ENCODE measurements around the gene DISP1.
"Not testable (repeated sequence)": the region's sequence is repeated elsewhere in the genome, so short reads cannot be mapped to it uniquely, and the experiment has no call there.

DISP1 gene

DNA sequence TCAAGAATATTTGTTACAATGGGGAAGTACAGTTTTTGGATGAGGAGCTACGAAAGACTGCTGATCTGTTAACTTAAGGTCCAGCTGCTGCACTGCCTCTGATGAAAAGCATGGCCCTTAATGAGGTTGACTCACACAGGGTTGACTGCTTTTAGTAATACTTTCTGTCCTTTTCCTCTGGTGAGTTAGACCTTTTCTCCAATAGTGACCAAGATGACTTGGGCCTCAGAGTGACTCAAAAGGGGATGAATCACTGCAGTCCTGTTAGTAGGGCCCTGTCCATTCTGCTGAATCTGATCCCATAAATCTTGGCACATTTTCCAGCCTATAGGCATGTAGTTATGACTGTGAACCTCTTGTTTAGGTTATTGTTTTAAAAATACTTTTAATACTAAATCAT lies 2.7 kb downstream of the DISP1 start:
- no peaks in the 10 kb centered on the region for H3K27me3 Mint-ChIP-seq
- H3K36me3 Mint-ChIP-seq (ENCODE audit: low read depth): peaks cover 5% of the 10 kb centered on the region
- H3K4me3 Mint-ChIP-seq: no peak overlapping the region
- peaks cover 36% of the 10 kb centered on the region for H3K4me1 Mint-ChIP-seq (ENCODE audit: low read depth)
- DNase-seq: no peak
- H3K27ac Mint-ChIP-seq: no peak overlapping the region
- H3K9me3 Mint-ChIP-seq: no peaks in the 10 kb centered on the region

DNA sequence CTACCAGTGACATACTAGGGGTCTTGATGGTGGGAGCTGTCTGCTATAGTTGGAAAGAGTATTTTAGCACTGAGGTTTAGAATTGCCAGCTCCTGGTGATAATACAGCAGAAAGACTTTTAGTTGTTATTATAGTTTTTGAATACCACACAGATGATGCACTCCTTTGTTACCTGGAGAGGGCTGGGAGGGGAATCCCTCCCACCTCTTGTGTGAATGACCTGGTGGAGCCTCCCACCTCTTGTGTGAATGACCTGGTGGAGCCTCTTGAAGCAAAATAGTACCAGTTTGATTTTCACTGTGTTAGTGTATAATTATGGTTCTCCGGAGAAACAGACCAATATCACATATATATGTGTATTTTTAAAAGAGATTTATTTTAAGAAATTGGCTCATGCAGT lies 3.3 kb downstream of the DISP1 start:
- H3K36me3 Mint-ChIP-seq (ENCODE audit: low read depth): peaks cover 5% of the 10 kb centered on the region
- H3K4me1 Mint-ChIP-seq (ENCODE audit: low read depth): peaks cover 38% of the 10 kb centered on the region
- no peak for DNase-seq
- H3K27me3 Mint-ChIP-seq: no peaks in the 10 kb centered on the region
- H3K9me3 Mint-ChIP-seq: no peaks in the 10 kb centered on the region
- H3K4me3 Mint-ChIP-seq: no peak overlapping the region
- H3K27ac Mint-ChIP-seq: no peak overlapping the region

DNA sequence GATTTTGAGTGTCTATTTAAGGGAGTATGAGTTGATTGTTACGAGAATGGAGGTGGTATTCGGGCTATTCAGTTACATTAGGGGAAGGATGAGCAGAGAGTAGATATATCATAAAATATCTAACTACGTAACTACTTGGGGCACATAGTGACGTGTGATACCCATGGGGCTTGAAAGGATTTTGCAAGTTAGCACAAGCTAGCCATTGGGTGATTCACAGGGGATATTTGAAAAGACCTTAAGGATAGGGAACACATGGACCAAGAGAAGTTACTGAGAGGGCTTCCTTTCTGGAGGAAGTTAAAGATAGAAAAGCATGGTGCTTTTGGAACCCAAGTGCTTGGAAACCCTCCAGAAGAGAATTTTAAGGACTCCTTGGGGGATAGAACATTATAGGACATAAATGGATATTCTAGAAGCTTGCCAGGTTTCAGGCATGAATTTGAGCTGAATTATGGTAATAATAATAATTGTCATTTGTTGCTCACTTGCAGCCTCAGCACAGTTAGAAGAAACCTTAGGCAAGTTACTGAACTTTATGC lies 5.4 kb downstream of the DISP1 start:
- peaks cover 1% of the 10 kb centered on the region for H3K36me3 Mint-ChIP-seq (ENCODE audit: low read depth)
- H3K4me3 Mint-ChIP-seq: no peak overlapping the region
- H3K27me3 Mint-ChIP-seq: no peaks in the 10 kb centered on the region
- no peaks in the 10 kb centered on the region for H3K9me3 Mint-ChIP-seq
- no peak overlapping the region for H3K27ac Mint-ChIP-seq
- DNase-seq: no peak
- peaks cover 31% of the 10 kb centered on the region for H3K4me1 Mint-ChIP-seq (ENCODE audit: low read depth)

DNA sequence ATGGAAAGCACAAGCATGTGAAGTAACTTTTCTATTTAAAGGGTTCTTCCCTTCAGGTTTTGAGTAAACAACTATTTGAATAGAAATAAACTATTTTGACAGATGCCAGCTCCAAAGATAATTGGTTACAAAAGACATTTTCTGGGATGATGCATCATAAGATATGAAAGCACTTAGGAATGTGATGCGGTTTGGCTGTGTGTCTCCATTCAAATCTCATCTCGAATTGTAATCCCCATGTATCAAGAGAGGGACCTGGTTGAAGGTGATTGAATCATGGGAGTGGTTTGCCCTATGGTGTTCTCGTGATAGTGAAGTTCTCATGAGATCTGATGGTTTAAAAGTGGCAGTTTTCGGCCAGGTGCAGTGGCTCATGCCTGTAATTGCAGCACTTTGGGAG lies 6.4 kb downstream of the DISP1 start:
- Mint-ChIP-seq H3K36me3 (ENCODE audit: low read depth) (no peaks in the 10 kb centered on the region), H3K9me3 (no peaks in the 10 kb centered on the region), H3K4me1 (ENCODE audit: low read depth) (peaks cover 22% of the 10 kb centered on the region), H3K27ac (no peak overlapping the region), H3K4me3 (no peak overlapping the region), H3K27me3 (no peaks in the 10 kb centered on the region)
- no peak for DNase-seq

DNA sequence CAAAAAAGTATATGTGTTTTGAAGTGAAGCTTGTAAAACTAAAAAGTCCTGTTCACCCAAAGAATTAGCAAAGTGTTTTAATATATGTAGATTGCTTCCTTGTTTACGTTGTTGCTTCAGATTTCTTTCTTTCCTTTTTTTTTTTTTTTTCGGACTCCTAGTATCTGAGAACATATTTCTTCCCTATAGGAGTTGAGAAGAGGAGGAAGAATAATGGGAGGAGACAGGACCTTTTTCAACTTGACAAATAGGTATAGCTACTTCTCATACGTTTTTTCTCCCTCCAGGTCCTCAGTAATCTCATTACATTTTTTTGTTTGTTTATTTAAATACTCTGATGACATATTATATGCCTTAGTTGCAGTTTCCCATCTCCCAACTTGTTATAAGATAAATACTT lies 8.9 kb downstream of the DISP1 start:
- no peaks in the 10 kb centered on the region for H3K9me3 Mint-ChIP-seq
- H3K27ac Mint-ChIP-seq: no peak overlapping the region
- H3K36me3 Mint-ChIP-seq (ENCODE audit: low read depth): peaks cover 2% of the 10 kb centered on the region
- no peak for DNase-seq
- no peak overlapping the region for H3K4me3 Mint-ChIP-seq
- H3K27me3 Mint-ChIP-seq: no peaks in the 10 kb centered on the region
- H3K4me1 Mint-ChIP-seq (ENCODE audit: low read depth): peaks cover 7% of the 10 kb centered on the region

DNA sequence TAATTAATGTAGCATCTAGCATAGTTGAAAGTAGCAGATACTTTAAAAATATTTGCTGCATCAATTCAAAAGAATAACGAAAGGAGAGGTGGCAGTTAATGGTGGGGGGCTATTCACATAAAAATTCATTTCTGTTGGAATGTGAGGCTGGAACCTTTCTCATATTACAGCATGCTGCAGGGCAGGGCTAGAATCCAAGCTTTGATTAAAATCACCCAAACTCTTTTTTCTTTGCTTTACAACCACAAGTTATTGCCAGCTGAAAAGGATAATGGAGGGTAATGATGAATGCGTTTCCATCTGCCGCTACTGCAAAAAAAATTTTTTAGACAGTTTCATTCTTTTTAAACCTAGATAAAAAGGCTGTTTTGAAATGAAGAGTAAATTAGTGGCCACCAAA lies 9.8 kb downstream of the DISP1 start:
- H3K9me3 Mint-ChIP-seq: no peaks in the 10 kb centered on the region
- H3K27me3 Mint-ChIP-seq: no peaks in the 10 kb centered on the region
- no peak overlapping the region for H3K4me3 Mint-ChIP-seq
- H3K27ac Mint-ChIP-seq: no peak overlapping the region
- no peak for DNase-seq
- H3K4me1 Mint-ChIP-seq (ENCODE audit: low read depth): peaks cover 7% of the 10 kb centered on the region
- H3K36me3 Mint-ChIP-seq (ENCODE audit: low read depth): peaks cover 2% of the 10 kb centered on the region

DNA sequence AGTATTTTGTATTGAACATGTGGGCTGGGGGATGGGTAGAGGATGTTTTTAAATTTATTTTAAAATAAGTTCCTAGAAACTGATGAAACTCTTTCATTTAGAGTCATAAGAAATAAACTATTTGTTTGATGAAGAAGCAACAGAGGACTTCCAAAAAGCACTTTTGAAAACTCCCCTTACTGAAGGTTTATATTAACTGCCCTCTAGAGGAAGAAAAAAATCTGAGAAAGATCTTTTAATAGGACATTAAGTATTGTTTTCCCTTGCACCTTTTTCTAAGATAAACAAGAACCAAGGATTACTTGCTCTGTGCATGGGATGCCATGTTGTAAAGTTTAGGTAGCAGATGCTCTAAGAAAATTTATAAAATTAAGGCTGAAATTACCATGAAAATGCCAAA lies 14.1 kb downstream of the DISP1 start:
- Mint-ChIP-seq H3K27ac (no peak overlapping the region), H3K27me3 (no peaks in the 10 kb centered on the region), H3K36me3 (ENCODE audit: low read depth) (peaks cover 2% of the 10 kb centered on the region), H3K9me3 (no peaks in the 10 kb centered on the region), H3K4me3 (no peak overlapping the region), H3K4me1 (ENCODE audit: low read depth) (peaks cover 3% of the 10 kb centered on the region)
- no peak for DNase-seq

DNA sequence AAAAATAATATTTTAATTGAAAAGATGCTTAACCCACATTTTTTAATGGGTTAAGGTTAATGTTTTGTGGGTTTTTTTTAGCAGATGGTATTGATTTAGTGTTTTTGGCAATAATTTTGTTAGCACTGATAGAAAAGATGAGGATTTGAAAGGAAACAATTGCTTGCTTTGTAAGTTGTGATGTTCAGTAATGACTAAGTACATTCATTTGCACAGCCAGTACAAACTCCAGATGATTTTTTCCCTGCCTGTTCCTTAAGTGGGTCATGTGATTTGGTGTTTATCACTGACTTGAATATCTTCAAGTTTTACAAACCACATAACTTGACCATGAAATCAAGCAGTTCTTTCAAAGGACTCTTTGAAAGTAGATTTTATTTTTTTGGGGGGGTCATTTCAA lies 15.0 kb downstream of the DISP1 start:
- Mint-ChIP-seq H3K4me3 (no peak overlapping the region), H3K27me3 (no peaks in the 10 kb centered on the region), H3K36me3 (ENCODE audit: low read depth) (peaks cover 2% of the 10 kb centered on the region), H3K4me1 (ENCODE audit: low read depth) (peaks cover 3% of the 10 kb centered on the region), H3K9me3 (no peaks in the 10 kb centered on the region), H3K27ac (no peak overlapping the region)
- no peak for DNase-seq

DNA sequence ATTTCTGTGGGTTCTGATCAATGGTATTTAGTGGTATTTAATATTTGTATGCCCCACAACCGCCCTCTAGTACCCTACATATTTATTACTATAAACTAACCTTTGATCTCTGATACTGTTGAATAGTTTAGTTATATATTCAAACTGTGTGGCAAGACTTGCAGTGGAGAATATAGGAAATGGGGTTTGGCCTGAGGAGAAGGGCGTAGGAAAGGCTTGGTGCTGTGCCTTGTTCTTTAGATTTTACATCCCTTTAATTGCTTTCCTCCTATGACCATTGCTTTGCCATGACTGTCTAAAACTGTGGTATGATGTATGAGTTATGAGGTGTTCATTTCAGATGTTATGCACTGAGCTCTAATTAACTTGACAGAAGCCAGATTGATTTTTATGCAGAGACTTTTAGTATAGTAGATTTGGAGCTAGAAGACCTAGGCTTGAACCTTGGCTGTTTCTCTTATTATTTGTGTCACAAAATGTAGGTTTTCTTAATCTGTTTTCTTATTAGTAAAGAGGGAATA lies 18.6 kb downstream of the DISP1 start:
- peaks cover 3% of the 10 kb centered on the region for H3K4me1 Mint-ChIP-seq (ENCODE audit: low read depth)
- no peak overlapping the region for H3K4me3 Mint-ChIP-seq
- no peak overlapping the region for H3K27ac Mint-ChIP-seq
- H3K9me3 Mint-ChIP-seq: no peaks in the 10 kb centered on the region
- DNase-seq: no peak
- H3K36me3 Mint-ChIP-seq (ENCODE audit: low read depth): peaks cover 6% of the 10 kb centered on the region
- no peaks in the 10 kb centered on the region for H3K27me3 Mint-ChIP-seq

DNA sequence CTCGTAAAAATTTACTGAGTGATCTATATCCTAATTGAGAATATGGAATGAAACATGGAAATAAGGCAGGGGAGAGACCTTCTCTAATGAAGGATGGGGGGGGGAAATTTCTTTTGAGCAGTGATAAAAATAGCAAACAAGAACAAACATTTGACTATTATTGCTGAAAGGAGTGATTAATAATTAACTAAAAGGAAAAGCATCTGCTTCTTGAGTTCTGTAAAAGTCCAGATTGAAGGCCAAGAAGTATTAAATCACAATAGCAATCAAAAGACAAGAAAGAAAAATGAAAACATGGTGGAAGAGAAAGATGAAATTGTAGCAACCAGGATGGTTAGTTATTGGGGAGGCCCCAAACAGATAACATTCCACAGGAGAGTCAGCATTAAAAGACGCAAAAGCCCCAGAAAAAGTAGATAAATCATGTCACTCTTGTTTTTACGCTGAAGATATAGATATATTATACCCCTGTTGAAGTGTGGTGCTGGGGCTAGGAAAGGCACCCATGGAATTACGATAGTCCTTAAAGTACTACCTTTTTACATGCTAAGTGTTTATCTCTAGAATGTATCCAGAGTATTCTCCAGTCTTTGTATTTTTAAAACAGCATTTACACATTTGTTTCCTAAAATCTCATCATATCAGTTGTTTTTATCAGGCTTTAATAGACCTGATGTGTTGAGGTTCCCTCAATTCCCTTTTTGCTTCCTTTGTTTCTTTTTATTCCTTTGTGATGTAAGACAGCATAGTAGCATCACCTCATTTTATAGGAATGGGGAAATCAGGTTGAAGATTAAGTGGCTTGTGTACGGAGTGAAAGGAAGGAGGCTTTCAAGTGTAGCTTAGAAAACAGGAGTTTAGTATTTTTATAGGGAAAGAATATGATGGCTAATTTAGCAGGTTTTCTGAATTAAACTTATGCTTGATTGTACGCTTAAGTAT lies 28.9 kb downstream of the DISP1 start:
- no peaks in the 10 kb centered on the region for H3K4me1 Mint-ChIP-seq (ENCODE audit: low read depth)
- H3K27me3 Mint-ChIP-seq: no peaks in the 10 kb centered on the region
- DNase-seq: no peak
- no peak overlapping the region for H3K27ac Mint-ChIP-seq
- H3K4me3 Mint-ChIP-seq: no peak overlapping the region
- H3K36me3 Mint-ChIP-seq (ENCODE audit: low read depth): peaks cover 4% of the 10 kb centered on the region
- no peaks in the 10 kb centered on the region for H3K9me3 Mint-ChIP-seq

DNA sequence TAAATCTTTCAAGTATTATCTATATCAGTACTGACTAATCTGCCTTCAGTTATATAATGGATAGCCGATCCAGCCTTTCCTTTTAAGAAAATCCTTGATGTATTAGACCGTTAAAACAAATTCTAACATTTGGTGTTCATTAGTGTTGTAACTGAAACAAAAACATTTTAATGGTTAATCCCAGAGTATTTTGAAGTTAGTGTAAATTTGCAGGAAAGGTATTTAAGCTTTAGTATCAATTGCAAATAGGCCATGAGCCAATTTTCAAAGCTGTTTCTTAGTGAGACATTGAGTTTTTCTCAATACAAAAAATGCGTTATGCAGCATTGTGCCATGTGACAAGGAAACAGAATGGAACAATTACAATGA lies 29.6 kb downstream of the DISP1 start:
- Mint-ChIP-seq H3K9me3 (no peaks in the 10 kb centered on the region), H3K4me3 (no peak overlapping the region), H3K27ac (no peak overlapping the region), H3K4me1 (ENCODE audit: low read depth) (no peaks in the 10 kb centered on the region), H3K36me3 (ENCODE audit: low read depth) (peaks cover 1% of the 10 kb centered on the region), H3K27me3 (no peaks in the 10 kb centered on the region)
- no peak for DNase-seq

DNA sequence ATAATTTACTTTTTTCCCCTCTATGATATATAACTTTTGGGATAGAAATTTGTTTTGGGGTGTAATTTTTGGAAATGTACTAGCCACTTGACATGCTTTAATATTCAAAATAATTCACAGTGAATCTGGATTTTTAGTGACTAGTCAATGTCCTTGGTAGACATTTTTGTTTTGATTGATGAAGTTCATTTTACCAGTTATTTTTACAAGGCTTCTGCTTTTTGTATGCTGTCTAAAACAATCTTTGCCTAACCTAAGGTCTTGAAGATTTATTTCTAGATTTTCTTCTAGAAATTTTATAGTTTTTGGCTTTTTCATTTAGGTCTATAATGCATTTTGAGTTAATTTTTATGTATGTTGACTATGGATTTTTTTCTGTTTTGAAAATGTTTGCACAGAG lies 30.9 kb downstream of the DISP1 start:
- no peak for DNase-seq
- Mint-ChIP-seq H3K4me3 (no peak overlapping the region), H3K27ac (no peak overlapping the region), H3K4me1 (ENCODE audit: low read depth) (peaks cover 2% of the 10 kb centered on the region), H3K27me3 (no peaks in the 10 kb centered on the region), H3K9me3 (no peaks in the 10 kb centered on the region), H3K36me3 (ENCODE audit: low read depth) (no peaks in the 10 kb centered on the region)

DNA sequence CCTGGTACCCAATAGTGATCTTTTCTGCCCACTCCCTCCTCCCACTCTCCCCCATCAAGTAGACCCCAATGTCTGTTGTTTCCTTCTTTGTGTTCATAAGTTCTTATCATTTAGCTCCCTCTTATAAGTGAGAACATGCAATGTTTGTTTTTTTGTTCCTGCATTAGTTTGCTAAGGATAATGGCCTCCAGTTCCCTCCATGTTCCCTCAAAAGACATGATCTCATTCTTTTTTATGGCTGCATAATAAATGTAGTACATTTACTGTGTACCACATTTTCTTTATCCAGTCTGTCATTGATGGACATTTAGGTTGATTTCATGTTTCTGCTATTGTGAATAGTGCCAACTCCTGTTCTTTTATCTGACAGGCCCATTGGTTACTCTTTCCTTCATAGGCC lies 35.7 kb downstream of the DISP1 start:
- H3K27me3 Mint-ChIP-seq; H3K4me1 Mint-ChIP-seq (ENCODE audit: low read depth); H3K27ac Mint-ChIP-seq; H3K4me3 Mint-ChIP-seq; H3K9me3 Mint-ChIP-seq; DNase-seq: not testable (repeated sequence)
- H3K36me3 Mint-ChIP-seq (ENCODE audit: low read depth): peaks cover 27% of the 10 kb centered on the region

DNA sequence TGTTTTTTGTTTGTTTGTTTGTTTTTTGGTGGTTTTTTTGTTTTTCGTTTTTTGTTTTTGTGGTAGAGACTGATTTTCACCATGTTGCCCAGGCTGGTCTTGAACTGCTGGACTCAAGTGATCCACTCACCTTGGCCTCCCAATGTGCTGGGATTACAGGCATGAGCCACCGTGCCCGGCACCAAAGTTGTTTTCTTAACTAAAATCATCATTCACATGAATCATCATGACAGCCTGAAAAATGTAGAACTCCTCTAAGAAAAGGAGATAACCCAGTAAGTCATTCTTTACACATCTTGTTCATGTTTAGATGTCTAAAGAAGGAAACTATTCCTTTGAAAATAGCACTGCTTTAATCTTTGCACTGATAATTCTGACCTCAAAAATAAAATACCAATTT lies 37.5 kb downstream of the DISP1 start:
- DNase-seq: no peak
- Mint-ChIP-seq H3K27me3 (no peaks in the 10 kb centered on the region), H3K4me3 (no peak overlapping the region), H3K27ac (no peak overlapping the region), H3K9me3 (peaks cover 8% of the 10 kb centered on the region), H3K4me1 (ENCODE audit: low read depth) (peaks cover 2% of the 10 kb centered on the region), H3K36me3 (ENCODE audit: low read depth) (peaks cover 34% of the 10 kb centered on the region)

DNA sequence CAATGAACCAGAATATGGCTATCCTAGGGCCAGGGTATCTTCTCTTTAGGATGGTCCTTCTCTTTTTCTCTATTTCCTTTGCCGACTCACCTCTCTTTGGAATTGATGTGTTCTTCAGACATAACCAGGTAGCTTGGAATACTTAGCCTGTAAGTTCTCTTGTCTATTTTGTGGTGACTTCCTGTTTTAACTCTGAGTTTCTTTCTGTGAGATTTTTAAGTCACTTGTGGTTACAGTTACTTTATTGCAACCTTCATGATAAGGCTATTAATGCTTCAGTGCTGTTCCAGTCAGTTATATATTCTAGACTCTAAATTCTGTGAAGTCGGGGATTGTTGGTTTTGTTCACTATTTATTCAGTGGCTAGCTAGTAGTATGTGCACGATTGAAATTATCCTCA lies 46.2 kb downstream of the DISP1 start:
- H3K27ac Mint-ChIP-seq: no peak overlapping the region
- peaks cover 16% of the 10 kb centered on the region for H3K36me3 Mint-ChIP-seq (ENCODE audit: low read depth)
- H3K4me1 Mint-ChIP-seq (ENCODE audit: low read depth): peaks cover 5% of the 10 kb centered on the region
- peaks cover 19% of the 10 kb centered on the region for H3K9me3 Mint-ChIP-seq
- no peaks in the 10 kb centered on the region for H3K27me3 Mint-ChIP-seq
- no peak for DNase-seq
- no peak overlapping the region for H3K4me3 Mint-ChIP-seq

Measured in activated T-cell treated with anti-CD3 and anti-CD28 coated beads, Interleukin-2, amount 50 U/mL, for 24 hours (primary cell).